ENCODE results near the gene AZU1.

GRCh38 chr19:784541-784940, 43.1 kb upstream of the AZU1 start:
- TF ChIP-seq CTCF (IDR thresholded peaks at IDR 0.05) (peak in 2 of 7 experiments; percentile 17 to 21), POLR2A (IDR thresholded peaks at IDR 0.05) (peak in 1 of 3 donors; percentile 18)

Measured in body of pancreas (tissue), 4 donors.